T-helper 1 cell (primary cell): ENCODE data around the gene KRTAP12-1.
"Not testable (repeated sequence)": the region's sequence is repeated elsewhere in the genome, so short reads cannot be mapped to it uniquely, and the experiment has no call there.

Experiments used
- DNase-seq, 5 donors: peaks; one replicate each; pipeline ENCODE4 v3.0.0-alpha.2; 2012 to 2020

Gene KRTAP12-1

GRCh38 chr21:44639331-44639655 lies 42.7 kb downstream of the KRTAP12-1 start:
- DNase-seq = no peak

GRCh38 chr21:44638506-44639330 lies 43.2 kb downstream of the KRTAP12-1 start:
- DNase-seq = not testable (repeated sequence)

- not testable (repeated sequence) for DNase-seq
Observed at GRCh38 chr21:44637851-44638348, 44.1 kb downstream of the KRTAP12-1 start.

GRCh38 chr21:44637018-44637850 lies 44.7 kb downstream of the KRTAP12-1 start, which contains the start of gene KRTAP10-10:
KRTAP10-10 (plus strand) TSS chr21:44637356; CDS start chr21:44637418, 62 bp downstream.
- DNase-seq = no peak

- no peak for DNase-seq
Observed at GRCh38 chr21:44636209-44637017, 45.5 kb downstream of the KRTAP12-1 start.

GRCh38 chr21:44632067-44632466 lies 49.9 kb downstream of the KRTAP12-1 start:
- no peak for DNase-seq
